ENCODE measurements around the gene TIGD1.

DNA sequence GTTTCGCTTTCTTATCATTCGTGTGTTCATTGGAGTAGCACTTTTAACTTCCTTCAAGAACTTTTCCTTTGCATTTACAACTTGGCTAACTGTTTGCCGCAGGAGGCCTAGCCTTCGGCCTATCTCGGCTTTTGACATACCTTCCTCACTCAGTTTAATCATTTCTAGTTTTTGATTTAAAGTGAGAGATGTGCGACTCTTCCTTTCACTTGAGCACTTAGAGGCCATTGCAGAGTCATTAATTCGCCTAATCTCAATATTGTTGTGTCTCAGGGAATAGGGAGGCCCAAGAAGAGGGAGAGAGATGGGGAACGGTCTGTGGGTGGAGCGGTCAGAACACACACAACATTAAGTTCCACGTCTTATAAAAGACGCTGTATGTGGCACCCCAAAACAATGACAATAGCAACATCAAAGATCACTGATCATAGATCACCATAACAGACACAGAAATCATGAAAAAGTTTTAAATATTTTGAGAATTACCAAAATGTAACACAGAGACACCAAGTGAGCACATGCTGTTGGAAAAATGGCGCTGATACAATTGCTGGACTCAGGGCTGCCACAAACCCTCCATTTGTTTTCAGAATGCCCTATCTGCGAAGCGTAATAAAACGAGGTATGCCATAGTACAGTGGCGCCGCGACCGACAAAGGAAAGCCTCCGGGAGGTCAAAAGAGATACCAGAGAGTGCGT lies 553 bp downstream of the TIGD1 start:
- TF ChIP-seq, protein P1, sequence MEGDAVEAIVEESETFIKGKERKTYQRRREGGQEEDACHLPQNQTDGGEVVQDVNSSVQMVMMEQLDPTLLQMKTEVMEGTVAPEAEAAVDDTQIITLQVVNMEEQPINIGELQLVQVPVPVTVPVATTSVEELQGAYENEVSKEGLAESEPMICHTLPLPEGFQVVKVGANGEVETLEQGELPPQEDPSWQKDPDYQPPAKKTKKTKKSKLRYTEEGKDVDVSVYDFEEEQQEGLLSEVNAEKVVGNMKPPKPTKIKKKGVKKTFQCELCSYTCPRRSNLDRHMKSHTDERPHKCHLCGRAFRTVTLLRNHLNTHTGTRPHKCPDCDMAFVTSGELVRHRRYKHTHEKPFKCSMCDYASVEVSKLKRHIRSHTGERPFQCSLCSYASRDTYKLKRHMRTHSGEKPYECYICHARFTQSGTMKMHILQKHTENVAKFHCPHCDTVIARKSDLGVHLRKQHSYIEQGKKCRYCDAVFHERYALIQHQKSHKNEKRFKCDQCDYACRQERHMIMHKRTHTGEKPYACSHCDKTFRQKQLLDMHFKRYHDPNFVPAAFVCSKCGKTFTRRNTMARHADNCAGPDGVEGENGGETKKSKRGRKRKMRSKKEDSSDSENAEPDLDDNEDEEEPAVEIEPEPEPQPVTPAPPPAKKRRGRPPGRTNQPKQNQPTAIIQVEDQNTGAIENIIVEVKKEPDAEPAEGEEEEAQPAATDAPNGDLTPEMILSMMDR (IDR thresholded peaks at IDR 0.05): no peak
- TF ChIP-seq POLR2A (IDR thresholded peaks at IDR 0.05) (no peak), EP300 (IDR thresholded peaks at IDR 0.05) (no peak)
